Renal cortical epithelial cell (primary cell): ENCODE results near the gene USP36. TPM values are rescaled to one million over a fixed set of nuclear protein-coding genes. Genes with fewer than 3 reads are reported as not detected.

Experiments used
- total RNA-seq: library from RNA; depleted of rRNA; stranded (reverse); fragments of >200 nt; gene quantifications from 2 replicates; pipeline ENCODE4 v1.2.3, GENCODE V29; 2014

The USP36 gene
- total RNA-seq, 1 donor from 2014 or later: 33.5 TPM

Other genes starting within 250 kb of the USP36 start
- 33.5 and 59.0 TPM in 2 replicates for gene CYTH1, start 58.5 kb downstream of the USP36 start, total RNA-seq
- 0.69 and 1.5 TPM in 2 replicates for gene CEP295NL, start 62.4 kb upstream of the USP36 start, total RNA-seq
- 16.1 and 42.1 TPM in 2 replicates for gene TIMP2, start 84.6 kb upstream of the USP36 start, total RNA-seq
- 390 and 548 TPM in 2 replicates for gene LGALS3BP, start 139.1 kb upstream of the USP36 start, total RNA-seq
- gene CANT1, start 168.9 kb upstream of the USP36 start, total RNA-seq: 52.3 and 84.5 TPM in 2 replicates
- 26.1 and 34.9 TPM in 2 replicates for gene C1QTNF1, start 183.4 kb upstream of the USP36 start, total RNA-seq
- 4.3 and 18.1 TPM in 2 replicates for gene ENGASE, start 234.0 kb upstream of the USP36 start, total RNA-seq